Astrocyte (in vitro differentiated cells and primary cell): Measurements from ENCODE around the gene NAALADL2. TPM values are rescaled to one million over a fixed set of nuclear protein-coding genes. Genes with fewer than 3 reads are reported as not detected.

ENCODE experiments used
- DNase-seq: peaks from one replicate; pipeline ENCODE4 v3.0.0-alpha.2; 2010; ENCODE audit warnings: low read depth
- FAIRE-seq: peaks from 2 replicates; lab custom pipeline; 2011; peaks lifted over from hg19 to GRCh38; lab: Jason Lieb, UNC
- H2AFZ ChIP-seq: 2 replicates; pipeline ENCODE4 v1.6.0; 2012; ENCODE audit warnings: low read depth, low read length, inconsistent platforms
- H3K27ac ChIP-seq: 2 replicates; pipeline ENCODE4 v1.5.1; 2011; ENCODE audit warnings: low read depth, low read length, inconsistent platforms
- H3K27me3 ChIP-seq: 2 replicates; pipeline ENCODE4 v1.6.0; 2011; ENCODE audit warnings: low read length, inconsistent platforms; ENCODE audit not compliant: insufficient read depth
- H3K36me3 ChIP-seq: 2 replicates; pipeline ENCODE4 v1.5.1; 2011; ENCODE audit warnings: low read length, inconsistent platforms; ENCODE audit not compliant: insufficient read depth
- H3K4me1 ChIP-seq: 2 replicates; pipeline ENCODE4 v1.5.1; 2011; ENCODE audit warnings: low read length, inconsistent platforms; ENCODE audit not compliant: insufficient read depth
- H3K4me2 ChIP-seq: 2 replicates; pipeline ENCODE4 v1.6.0; 2012; ENCODE audit warnings: low read length, inconsistent platforms
- H3K4me3 ChIP-seq: 2 replicates; pipeline ENCODE4 v1.5.1; 2011; ENCODE audit warnings: low read depth, mild to moderate bottlenecking, low read length, inconsistent platforms; ENCODE audit not compliant: insufficient read depth
- H3K79me2 ChIP-seq: 2 replicates; pipeline ENCODE4 v1.6.0; 2012; ENCODE audit warnings: mild to moderate bottlenecking, low read length, inconsistent platforms; ENCODE audit not compliant: insufficient read depth
- H3K9ac ChIP-seq: 2 replicates; pipeline ENCODE4 v1.6.0; 2012; ENCODE audit warnings: mild to moderate bottlenecking, low read length, inconsistent platforms
- H3K9me3 ChIP-seq: 2 replicates; pipeline ENCODE4 v1.5.1; 2012; ENCODE audit warnings: low read depth, mild to moderate bottlenecking, low read length, inconsistent platforms; ENCODE audit not compliant: insufficient read depth
- H4K20me1 ChIP-seq: 2 replicates; pipeline ENCODE4 v1.6.0; 2012; ENCODE audit warnings: low read length, inconsistent platforms; ENCODE audit not compliant: insufficient read depth
- H3K27ac Mint-ChIP-seq: one replicate; pipeline ENCODE4 v1.8.0; 2021; ENCODE audit warnings: mild to moderate bottlenecking, mixed read lengths; ENCODE audit not compliant: unreplicated experiment
- H3K27me3 Mint-ChIP-seq: one replicate; pipeline ENCODE4 v1.8.0; 2021; ENCODE audit warnings: low read depth, mixed read lengths; ENCODE audit not compliant: unreplicated experiment
- H3K36me3 Mint-ChIP-seq: one replicate; pipeline ENCODE4 v1.8.0; 2021; ENCODE audit warnings: low read depth, mixed read lengths; ENCODE audit not compliant: unreplicated experiment
- H3K4me1 Mint-ChIP-seq: one replicate; pipeline ENCODE4 v1.8.0; 2021; ENCODE audit warnings: low read depth, mixed read lengths; ENCODE audit not compliant: unreplicated experiment
- H3K4me3 Mint-ChIP-seq: one replicate; pipeline ENCODE4 v1.8.0; 2021; ENCODE audit warnings: mild to moderate bottlenecking, moderate library complexity, mixed read lengths; ENCODE audit not compliant: unreplicated experiment
- H3K9me3 Mint-ChIP-seq: one replicate; pipeline ENCODE4 v1.8.0; 2021; ENCODE audit warnings: mild to moderate bottlenecking, mixed read lengths; ENCODE audit not compliant: unreplicated experiment
- CTCF ChIP-seq: IDR thresholded peaks from 2 replicates; pipeline ENCODE4 v1.5.1; 2011; ENCODE audit warnings: low read depth, mild to moderate bottlenecking, inconsistent platforms, low read length, moderate library complexity; ENCODE audit not compliant: insufficient read depth
- EZH2 ChIP-seq: IDR thresholded peaks from 2 replicates; pipeline ENCODE4 v1.6.1; 2012; ENCODE audit warnings: mild to moderate bottlenecking, low read length, inconsistent platforms; ENCODE audit not compliant: insufficient read depth
- total RNA-seq: library from RNA; stranded (reverse); gene quantifications from 2 replicates; pipeline ENCODE4 v1.2.1, GENCODE V29; 2021

NAALADL2 gene
- total RNA-seq, 1 donor from 2014 or later = 2.7 TPM

DNA sequence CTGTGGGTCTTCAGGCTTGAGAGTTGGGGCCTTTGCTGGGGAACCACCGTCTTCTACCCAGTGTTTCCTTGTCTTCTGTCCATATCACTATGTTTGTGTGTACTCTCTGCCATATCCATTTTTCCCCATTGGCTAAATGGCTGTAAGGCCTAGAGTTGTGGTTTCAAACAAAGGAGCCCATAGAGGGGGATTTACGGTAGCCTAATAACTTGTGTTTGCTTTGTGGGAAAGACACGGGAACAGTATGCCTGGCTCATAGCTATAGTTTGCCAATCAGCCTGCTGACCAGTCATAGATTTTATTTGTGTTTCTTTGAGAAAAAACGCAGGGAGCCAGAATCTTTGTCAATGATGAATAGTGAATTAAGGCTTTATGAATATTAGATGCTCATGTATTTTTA, 554.8 kb downstream of the NAALADL2 start:
- Mint-ChIP-seq H3K27me3 (no peaks in the 10 kb centered on the region), H3K9me3 (no peaks in the 10 kb centered on the region), H3K36me3 (no peaks in the 10 kb centered on the region), H3K4me3 (no peak overlapping the region), H3K27ac (no peak overlapping the region), H3K4me1 (no peaks in the 10 kb centered on the region)
- no peak overlapping the region for H2AFZ ChIP-seq
- no peak for FAIRE-seq
- H3K4me2 ChIP-seq = no peak overlapping the region
- no peak overlapping the region for H3K9ac ChIP-seq
- H4K20me1 ChIP-seq = no peaks in the 10 kb centered on the region
- H3K9me3 ChIP-seq = no peaks in the 10 kb centered on the region
- no peaks in the 10 kb centered on the region for H3K4me1 ChIP-seq
- TF ChIP-seq CTCF (no peak), EZH2 (no peak)
- no peaks in the 10 kb centered on the region for H3K36me3 ChIP-seq
- no peak overlapping the region for H3K4me3 ChIP-seq
- DNase-seq = no peak
- H3K79me2 ChIP-seq = no peaks in the 10 kb centered on the region
- no peaks in the 10 kb centered on the region for H3K27me3 ChIP-seq
- no peak overlapping the region for H3K27ac ChIP-seq

DNA sequence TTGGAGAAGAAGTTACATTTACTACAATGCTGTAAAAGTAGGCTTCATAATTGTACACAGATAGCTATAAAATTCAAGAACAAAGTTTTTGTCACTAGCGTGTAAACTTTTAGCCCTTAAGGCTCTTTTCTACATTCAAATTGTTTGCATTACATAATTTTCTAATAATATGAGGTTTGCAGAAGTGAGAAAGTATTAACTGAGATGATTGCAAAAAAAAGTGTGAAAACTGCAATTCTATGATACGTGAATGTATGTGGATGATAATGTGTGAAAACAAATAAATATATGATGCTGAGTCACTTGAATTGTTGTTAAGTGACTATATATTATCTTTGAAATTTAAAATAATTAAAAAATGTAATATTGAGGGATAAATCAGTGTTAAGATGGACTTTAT, 557.5 kb downstream of the NAALADL2 start:
- Mint-ChIP-seq H3K4me3 (no peak overlapping the region), H3K9me3 (no peaks in the 10 kb centered on the region), H3K4me1 (no peaks in the 10 kb centered on the region), H3K27me3 (no peaks in the 10 kb centered on the region), H3K27ac (no peak overlapping the region), H3K36me3 (no peaks in the 10 kb centered on the region)
- Histone ChIP-seq H3K9me3 (no peaks in the 10 kb centered on the region), H3K27me3 (no peaks in the 10 kb centered on the region), H2AFZ (no peak overlapping the region), H3K4me1 (no peaks in the 10 kb centered on the region), H3K36me3 (no peaks in the 10 kb centered on the region), H3K4me3 (no peak overlapping the region), H3K4me2 (no peak overlapping the region), H4K20me1 (no peaks in the 10 kb centered on the region), H3K27ac (no peak overlapping the region), H3K9ac (no peak overlapping the region), H3K79me2 (no peaks in the 10 kb centered on the region)
- no peak for FAIRE-seq
- TF ChIP-seq CTCF = no peak
- no peak for TF ChIP-seq EZH2
- DNase-seq = no peak

- H3K27me3 ChIP-seq = no peaks in the 10 kb centered on the region
- FAIRE-seq (no peak), DNase-seq (no peak)
- H3K27ac Mint-ChIP-seq = no peak overlapping the region
- no peaks in the 10 kb centered on the region for H3K79me2 ChIP-seq
- H3K4me3 ChIP-seq = no peak overlapping the region
- no peak overlapping the region for H3K4me2 ChIP-seq
- H3K36me3 Mint-ChIP-seq = no peaks in the 10 kb centered on the region
- no peaks in the 10 kb centered on the region for H3K9me3 Mint-ChIP-seq
- no peak overlapping the region for H3K4me3 Mint-ChIP-seq
- no peaks in the 10 kb centered on the region for H3K4me1 Mint-ChIP-seq
- TF ChIP-seq EZH2 (no peak), CTCF (no peak)
- no peak overlapping the region for H2AFZ ChIP-seq
- no peaks in the 10 kb centered on the region for H3K4me1 ChIP-seq
- no peak overlapping the region for H3K9ac ChIP-seq
- no peaks in the 10 kb centered on the region for H4K20me1 ChIP-seq
- no peaks in the 10 kb centered on the region for H3K36me3 ChIP-seq
- H3K27me3 Mint-ChIP-seq = no peaks in the 10 kb centered on the region
- no peaks in the 10 kb centered on the region for H3K9me3 ChIP-seq
- H3K27ac ChIP-seq = no peak overlapping the region
These were observed 558.3 kb downstream of the NAALADL2 start for GRCh38 chr3:175417426-175417825.
